NCI-H748 (cell line): Measurements from ENCODE around the gene TAOK1.

Source experiments
- DNase-seq: peaks from one replicate; lab custom pipeline; 2025; ENCODE audit not compliant: unreplicated experiment; lab: John Stamatoyannopoulos, UW

TAOK1 gene

GRCh38 chr17:29568331-29569244 lies 178.4 kb downstream of the TAOK1 start, which contains the start of gene TP53I13:
Gene TP53I13, plus strand, starts transcription at chr17:29568701. Its CDS starts 58 bp downstream, at chr17:29568759.
- DNase-seq: peak; percentile 92

DNA sequence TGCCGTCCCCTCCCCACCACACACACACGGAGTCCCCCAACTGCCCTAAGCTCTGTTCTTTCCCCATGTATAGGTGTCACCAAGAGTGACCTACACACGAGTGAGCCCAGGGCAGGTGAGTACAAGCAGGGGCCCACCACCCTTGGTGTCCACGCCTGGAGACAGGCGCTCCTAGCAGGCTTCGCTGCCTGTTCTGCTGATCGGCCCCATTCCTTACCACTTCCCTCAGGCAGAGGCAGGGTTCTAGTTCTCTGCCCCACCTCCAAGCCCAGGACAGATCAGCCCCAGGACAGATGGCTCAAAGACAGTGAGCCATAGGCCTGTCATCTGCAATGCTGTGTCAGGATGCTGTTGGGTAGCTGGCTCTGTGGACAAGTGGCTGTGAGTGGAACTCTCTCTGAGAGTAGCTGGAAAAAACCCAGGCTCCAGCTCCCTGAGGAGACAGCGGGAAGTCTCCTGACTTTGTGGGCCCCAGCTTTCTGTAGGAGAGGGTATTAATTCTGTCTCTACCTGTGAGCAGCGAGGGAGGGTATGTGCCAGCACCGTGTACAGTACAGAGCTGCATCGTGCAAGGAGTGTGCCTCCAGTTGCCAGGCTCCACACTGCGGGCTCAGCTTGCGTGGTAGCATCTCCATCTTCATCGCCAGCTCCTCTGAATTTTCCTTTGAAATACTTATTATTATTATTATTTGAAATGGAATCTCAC lies 179.2 kb downstream of the TAOK1 start:
- DNase-seq: no peak

GRCh38 chr17:29570521-29570920 lies 180.4 kb downstream of the TAOK1 start:
- DNase-seq: no peak

DNA sequence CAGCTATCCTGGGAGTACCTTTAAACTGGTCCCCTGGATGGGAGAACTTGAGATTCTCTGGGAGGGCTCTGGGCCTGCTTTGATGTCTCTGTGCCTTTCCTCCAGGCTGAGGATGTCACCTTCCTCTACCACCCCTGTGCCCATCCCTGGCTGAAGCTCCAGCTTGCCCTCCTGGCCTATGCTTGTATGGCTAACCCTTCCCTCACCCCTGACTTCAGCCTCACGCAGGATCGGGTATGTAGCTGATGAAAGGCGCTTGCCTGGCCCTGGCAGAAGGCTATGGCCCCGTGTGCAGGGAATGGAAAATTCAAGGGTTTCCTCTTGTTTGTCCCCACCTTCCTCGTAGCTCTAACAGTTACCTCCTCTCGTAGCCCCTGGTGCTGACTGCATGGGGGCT lies 181.3 kb downstream of the TAOK1 start:
- DNase-seq: no peak

DNA sequence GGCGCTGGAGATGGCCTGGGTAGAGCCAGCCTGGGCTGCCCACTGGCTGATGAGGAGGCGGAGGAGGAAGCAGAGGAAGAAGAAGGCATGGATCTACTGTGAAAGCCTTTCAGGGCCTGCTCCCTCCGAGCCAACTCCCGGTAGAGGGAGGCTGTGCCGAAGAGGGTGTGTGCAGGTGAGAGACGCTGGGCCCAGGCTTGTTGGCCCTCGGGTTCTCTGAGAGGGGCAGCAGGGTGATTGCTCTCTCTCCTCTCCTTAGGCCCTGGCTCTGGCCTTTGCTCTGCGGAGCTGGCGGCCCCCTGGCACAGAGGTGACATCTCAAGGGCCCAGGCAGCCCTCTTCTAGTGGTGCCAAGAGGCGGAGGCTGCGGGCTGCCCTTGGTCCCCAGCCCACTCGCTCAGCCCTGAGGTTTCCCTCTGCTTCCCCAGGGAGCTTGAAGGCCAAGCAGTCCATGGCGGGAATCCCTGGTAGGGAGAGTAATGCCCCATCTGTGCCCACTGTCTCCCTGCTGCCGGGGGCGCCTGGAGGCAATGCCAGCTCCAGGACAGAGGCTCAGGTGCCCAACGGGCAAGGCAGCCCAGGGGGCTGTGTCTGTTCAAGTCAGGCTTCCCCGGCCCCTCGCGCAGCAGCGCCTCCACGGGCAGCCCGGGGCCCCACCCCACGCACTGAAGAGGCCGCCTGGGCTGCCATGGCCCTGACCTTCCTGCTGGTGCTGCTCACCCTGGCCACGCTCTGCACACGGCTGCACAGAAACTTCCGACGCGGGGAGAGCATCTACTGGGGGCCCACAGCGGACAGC lies 181.9 kb downstream of the TAOK1 start:
- no peak for DNase-seq

- no peak for DNase-seq
These were observed 182.8 kb downstream of the TAOK1 start for GRCh38 chr17:29572691-29573557.

DNA sequence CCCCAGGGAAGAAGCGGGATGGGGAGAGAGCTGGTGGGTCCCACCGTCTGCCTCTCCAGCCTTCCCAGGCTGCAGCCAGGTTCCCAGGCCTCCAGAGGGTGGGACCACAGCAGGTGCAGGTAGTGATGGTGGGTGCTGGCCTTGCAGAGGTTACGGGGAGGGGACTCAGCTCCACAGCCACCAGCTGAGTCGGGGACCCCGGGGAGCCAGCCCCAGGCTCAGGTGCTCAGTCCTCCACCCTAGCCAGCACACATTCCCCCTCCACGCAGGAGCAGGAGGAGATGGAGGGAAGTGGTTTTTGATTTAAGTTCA lies 183.4 kb downstream of the TAOK1 start:
- no peak for DNase-seq

- no peak for DNase-seq
These were observed 183.9 kb downstream of the TAOK1 start for GRCh38 chr17:29573871-29574731.

DNA sequence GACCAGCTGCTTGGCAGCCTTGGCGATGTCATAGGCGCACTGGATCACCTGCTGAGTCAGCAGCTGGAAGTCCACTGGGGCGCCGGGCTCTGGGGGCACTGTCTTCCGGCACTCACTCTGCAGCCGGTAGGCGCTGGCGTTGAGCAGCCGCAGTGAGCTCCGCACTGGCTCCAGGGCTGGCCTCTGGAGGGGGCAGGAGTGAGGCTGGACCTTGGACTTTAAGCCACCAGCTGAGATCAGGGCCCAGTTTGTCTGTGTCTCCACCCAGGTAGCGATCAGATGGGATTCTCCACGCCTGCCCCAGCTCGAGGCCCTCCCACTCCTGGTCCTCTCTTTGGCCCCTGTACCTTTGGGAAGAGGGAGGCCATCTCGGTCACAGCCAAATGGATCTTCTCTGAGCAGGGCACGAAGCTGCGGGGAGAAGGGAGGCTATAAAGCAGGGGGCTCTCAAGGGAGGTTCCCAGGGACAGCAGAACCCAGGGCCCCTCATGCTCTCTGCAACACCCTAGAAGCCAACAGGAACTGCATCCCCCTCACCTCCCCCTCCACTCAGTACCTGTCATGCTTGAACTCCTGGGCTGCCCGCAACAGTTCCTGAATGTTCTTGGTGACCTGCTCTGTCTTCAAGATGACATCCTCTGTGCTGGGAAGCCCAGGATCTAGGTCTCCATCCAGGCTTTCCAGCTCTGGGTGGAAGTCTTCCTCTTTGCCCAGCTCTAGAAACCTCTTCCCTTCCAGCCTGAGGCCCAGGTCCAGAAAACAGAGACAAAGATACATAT lies 184.8 kb downstream of the TAOK1 start:
- DNase-seq: no peak

DNA sequence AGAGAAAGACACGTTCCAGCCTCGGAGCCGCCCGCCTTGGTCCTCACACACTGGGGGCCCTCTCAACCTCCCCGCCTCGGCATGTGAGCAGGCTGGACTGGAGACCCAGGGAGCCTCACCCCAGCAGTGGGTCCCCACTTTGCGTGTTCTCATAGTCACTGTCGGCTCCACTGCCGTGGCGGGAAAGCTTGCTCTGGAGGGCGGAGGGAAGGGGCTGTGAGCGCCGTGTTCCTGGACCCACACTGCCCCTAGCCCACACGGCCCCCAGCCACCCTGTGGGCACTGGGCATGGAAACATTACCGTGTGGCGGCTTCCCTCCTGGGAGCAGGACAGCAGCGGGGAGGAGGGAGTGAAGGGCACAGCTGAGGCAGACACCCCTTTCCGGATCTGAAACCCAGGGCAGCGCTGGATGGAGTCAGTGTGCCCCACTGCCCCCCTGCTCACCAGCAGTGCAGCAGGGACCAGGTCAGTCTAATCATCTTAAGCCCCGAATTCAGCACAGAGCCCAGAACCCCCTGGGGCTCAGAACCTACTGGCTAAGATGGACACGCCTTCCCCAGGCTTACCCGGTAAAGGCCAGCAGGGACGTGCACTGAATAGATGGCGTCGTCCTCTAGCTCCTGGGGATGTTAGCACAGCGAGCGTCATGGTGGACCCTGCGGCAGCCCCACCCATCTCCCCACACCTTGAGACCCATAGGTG lies 185.5 kb downstream of the TAOK1 start:
- DNase-seq: no peak

DNA sequence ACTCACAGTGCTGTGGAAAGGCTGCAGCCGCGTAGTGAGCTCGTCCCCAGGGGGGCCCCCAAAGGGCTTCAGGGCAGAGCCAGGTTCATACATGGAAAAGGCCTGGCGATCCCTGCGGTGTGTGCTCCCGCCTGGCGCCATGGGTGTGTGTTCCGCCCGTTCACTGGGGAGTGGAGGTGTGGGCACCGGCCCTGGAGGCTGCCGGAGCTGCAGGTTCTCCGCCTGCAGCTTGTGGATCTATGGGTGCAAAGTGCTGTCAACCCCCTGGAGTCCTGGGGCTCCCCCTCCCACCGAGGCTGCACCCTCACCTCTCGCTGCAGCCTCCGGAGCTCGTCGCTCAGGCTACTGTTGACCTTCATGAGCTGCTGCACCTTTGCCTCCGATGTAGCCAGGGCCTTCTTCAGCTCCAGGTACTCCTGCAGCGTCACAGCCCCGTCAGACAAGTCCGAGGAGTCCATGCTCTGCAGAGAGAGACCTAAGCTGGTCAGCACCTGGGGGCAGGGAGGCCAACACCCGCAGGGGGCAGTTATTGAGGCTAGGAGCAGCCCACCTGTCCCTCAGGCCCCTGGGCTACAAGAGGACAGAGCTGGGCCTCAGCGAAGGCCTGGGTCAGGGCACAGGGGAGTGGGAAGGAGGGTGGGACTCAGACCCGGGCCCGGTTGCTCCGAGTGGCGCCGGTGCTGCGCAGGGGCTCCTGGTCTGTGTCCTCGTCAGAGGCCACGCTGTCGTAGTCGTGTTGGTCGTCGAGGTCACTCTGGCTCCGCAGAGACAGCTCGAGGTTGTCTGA lies 186.2 kb downstream of the TAOK1 start:
- no peak for DNase-seq

GRCh38 chr17:29577001-29577370 lies 186.8 kb downstream of the TAOK1 start:
- DNase-seq: no peak

DNA sequence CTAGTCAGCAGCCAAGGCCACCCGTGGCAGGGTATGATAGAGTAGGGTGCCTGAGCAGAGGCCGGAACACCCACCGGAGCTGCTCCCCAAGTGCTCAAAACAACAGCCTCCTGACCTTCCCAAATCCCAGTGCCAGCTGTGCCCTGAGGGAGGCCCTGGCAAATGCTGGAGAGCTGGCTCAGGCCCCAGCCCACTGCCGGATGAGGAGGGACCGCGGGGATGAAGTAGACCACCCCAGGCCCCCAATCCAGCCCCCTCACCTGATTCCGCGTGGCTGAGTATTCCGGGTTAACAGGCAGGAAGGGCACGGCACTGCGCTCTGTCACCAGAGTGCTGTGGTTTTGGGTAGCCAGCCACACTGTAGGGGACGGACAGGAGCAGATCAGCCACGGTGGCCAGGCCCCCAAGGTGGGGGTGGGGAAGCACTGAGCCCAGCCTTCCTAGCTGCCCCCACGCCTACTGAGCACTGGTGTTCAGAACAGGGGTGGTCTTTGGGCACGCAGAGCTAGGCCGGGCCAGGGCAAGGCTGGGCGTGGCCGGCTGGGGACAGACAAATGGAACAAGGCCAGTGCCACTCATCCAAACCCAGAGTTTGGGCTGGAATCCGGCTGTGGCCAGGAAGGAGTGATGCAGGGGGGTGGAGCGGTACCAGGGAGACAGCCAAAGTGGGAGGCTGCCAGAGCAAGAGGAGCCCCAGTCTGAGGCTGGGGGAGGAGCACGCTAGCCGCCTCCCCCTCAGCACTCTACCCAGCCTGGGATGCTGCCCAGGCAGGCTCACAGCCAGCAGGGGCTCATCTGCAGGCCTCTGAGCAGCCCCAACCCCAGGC lies 187.4 kb downstream of the TAOK1 start:
- no peak for DNase-seq

GRCh38 chr17:29578626-29579485 lies 188.7 kb downstream of the TAOK1 start:
- DNase-seq: no peak

GRCh38 chr17:29579866-29580771 lies 190.0 kb downstream of the TAOK1 start:
- peak; percentile 83 for DNase-seq
